GM19239 (cell line): ENCODE measurements around the gene PTPRM.
"Not testable (repeated sequence)": the region's sequence is repeated elsewhere in the genome, so short reads cannot be mapped to it uniquely, and the experiment has no call there.

Experiments used
- DNase-seq: peaks from one replicate; pipeline ENCODE4 v3.0.0; 2011; ENCODE audit warnings: low spot score; ENCODE audit not compliant: insufficient read length
- FAIRE-seq: peaks from 2 replicates; lab custom pipeline; 2011; peaks lifted over from hg19 to GRCh38; lab: Jason Lieb, UNC

PTPRM gene

DNA sequence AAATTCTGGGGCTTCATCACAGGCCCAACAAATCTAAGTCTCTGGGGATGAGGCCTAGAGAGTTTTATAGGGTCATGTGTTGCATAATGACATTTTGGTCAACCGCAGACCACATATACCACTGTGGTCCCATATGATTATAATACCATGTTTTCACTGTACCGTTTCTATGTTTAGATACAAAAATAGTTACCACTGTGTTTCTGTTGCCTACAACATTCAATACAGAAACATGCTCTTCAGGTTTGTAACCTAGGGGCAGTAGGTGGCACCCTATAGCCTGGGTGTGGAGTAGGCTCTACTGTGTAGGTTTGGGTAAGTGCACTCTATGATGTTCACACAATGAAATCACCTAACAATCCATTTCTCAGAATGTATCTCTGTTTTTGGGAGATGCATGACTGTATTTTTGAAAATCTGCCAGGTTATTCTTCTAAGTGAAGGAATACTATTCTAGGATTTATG is 485.2 kb downstream of the PTPRM start:
- DNase-seq (no peak), FAIRE-seq (no peak)

DNA sequence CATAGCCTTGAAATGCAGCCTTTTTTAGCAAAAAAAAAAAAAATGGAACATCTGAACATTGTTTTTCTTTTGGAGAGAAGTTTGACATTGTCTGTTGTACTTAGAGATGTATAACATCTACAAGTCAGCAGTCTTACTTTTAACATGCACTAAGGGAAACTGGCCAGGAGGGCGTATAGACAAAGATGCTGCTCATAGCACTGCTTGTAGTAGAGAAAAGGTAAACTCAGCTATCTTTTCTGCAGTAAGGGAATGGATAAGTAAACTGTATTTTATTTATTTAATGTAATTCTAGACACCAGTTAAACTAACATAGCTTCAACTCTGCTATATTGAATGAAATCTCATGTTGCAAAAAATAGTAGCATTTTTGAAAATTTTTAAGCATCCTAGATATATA is 489.6 kb downstream of the PTPRM start:
- no peak for DNase-seq
- no peak for FAIRE-seq

DNA sequence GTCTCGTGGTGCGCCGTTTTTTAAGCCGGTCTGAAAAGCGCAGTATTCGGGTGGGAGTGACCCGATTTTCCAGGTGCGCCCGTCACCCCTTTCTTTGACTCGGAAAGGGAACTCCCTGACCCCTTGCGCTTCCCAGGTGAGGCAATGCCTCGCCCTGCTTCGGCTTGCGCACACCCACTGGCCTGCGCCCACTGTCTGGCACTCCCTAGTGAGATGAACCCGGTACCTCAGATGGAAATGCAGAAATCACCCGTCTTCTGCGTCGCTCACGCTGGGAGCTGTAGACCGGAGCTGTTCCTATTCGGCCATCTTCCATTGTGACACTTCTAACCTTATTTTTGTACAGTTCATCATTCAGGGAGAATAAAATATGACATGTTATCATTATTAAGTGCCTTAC is 496.0 kb downstream of the PTPRM start:
- DNase-seq, FAIRE-seq: not testable (repeated sequence)

GRCh38 chr18:8063733-8064132 is 496.6 kb downstream of the PTPRM start:
- FAIRE-seq: no peak

DNA sequence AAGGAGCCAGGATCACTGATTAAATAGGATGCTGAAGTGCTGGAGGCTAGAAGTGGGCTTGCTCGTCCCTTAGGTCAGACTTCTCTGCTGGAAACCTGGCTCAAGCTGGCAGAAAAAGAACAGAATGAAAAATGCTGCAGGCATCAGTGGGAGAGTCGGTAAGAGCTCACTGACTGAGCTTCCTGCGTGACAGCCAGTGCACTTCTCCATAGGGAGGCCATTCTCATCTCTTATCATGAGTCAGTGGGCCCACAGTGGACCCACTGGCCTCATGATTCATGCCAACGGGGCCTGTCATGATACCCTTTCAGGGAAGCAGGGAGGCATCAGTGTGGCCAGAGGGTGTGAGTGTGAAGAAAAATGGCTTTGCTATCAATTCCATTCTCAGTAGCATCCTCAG is 498.2 kb downstream of the PTPRM start:
- no peak for DNase-seq
- FAIRE-seq: no peak

More at GRCh38 chr18:8063733-8064132, 496.6 kb downstream of the PTPRM start:
- no peak for DNase-seq

- FAIRE-seq: no peak
Observed at GRCh38 chr18:8065773-8066172, 498.7 kb downstream of the PTPRM start.

DNA sequence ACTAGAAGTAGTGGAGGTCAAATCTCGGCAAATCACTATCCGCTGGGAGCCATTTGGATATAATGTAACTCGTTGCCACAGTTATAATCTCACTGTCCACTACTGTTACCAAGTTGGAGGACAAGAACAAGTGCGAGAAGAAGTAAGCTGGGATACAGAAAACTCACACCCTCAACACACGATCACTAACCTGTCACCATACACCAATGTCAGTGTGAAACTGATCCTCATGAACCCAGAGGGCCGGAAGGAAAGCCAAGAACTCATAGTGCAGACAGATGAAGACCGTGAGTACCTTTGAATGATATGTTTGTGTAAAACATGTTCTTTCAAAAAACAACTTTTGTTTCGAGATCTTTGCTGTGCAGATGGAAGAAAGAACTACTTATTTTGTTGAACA is 502.6 kb downstream of the PTPRM start:
- DNase-seq: no peak
- no peak for FAIRE-seq

More at GRCh38 chr18:8065773-8066172, 498.7 kb downstream of the PTPRM start:
- no peak for DNase-seq

DNA sequence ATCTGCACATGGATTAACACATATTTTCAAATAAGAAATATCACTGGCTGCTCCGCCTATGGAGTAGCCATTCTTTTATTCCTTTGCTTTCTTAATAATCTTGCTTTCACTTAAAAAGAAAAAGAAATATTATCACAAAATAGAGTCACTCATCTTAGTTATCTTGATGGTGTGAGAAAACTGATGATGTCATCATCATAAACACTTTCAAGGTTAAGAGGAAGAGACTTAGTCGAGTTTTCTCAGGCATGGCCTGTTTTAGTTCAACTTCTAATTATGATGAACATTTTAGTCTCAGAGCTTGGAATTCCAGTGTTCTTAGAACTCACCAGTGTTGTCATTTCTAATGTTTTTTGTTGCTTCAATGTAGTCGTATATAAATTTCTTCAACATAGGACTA is 506.1 kb downstream of the PTPRM start:
- no peak for FAIRE-seq
- no peak for DNase-seq

DNA sequence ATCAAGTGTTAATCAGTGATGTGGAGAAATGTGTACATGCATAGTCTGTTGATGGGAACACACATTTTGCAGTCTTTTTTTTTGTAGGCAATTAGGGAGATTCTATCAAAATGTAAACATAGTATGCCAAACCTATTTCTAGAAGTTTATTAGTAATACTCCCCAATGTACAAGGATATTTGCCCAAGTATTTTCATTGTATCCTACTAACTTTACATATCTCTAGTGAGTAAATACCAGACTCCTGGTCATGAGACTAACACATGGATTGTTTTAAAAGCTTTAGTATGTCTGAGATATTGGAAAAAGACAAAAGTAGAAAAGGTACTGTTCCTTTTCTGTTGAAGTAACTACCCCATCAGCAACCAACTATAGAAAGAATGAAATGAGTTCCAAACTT is 513.0 kb downstream of the PTPRM start:
- DNase-seq: no peak
- FAIRE-seq: no peak

DNA sequence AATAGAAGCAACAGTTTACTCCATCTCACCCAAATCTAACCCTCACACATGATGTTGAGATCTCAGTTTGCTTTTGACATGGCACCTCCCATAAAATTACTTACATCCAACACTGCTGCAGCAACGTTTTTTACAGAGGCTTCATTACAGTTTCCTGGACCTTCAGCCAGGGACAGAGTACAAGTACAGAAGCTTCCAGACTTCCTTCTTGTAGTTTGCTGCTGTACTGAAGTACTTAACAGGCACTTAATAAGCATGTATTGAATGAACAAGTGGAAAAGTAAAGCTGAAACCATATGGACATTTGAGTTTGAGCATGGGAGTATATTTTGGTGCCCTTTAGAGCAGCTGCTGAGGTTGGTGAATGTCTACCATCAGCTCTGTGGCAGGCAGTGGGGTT is 514.2 kb downstream of the PTPRM start:
- DNase-seq (no peak), FAIRE-seq (no peak)

- DNase-seq (no peak), FAIRE-seq (no peak)
Observed at GRCh38 chr18:8081872-8082553, 514.9 kb downstream of the PTPRM start.

DNA sequence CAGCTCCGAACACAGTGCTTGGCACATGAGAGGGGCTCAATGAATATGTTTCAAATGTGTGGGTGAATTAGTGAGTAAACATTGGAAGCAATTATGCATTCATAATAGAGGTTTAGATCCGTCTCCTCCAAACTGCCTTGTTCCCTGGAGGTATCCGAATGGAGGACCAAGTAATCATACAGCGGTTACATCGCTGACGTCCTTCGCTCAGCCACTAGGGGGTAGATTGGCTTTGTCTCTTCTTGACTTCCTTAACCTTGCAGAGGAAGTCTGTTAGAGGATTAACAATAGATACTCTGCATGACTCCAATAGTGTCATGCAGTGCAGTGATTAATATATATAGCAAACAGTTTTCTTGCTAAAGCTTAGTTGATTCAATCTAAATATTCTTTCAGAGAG is 517.0 kb downstream of the PTPRM start:
- no peak for DNase-seq
- no peak for FAIRE-seq

GRCh38 chr18:8088626-8089025 is 521.5 kb downstream of the PTPRM start:
- no peak for FAIRE-seq
- DNase-seq: no peak

- DNase-seq (no peak), FAIRE-seq (no peak)
Observed at GRCh38 chr18:8091035-8091434, 523.9 kb downstream of the PTPRM start.

DNA sequence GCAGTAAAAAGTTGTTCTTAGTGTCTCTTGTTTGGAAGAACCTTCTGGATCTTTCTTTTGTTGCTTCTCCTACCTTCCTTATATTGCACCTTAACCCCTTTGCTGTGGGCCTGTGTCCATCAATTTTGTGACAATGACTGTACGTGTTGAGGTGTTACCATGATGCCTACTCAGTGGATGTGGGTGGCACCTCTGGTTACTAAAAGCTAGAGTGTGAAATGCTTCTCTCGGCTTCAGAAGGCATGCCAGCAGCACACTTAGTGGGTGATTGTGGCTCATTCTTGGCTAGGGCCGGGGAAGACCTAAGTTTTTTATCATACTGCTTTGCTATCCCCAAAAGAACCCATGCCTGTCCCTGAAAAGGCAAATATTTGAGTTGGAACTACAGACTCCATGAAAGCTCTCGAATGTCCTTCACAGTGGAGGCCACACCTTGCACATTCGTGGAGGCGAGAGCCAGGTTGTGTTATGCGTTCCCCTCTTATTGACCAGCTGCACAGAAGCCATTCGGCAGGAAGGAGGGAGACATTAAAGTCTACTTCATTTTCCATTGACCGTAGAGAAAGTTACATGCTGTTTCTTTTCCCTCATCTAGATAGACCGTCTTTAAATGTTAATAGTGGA is 528.9 kb downstream of the PTPRM start:
- FAIRE-seq: no peak
- DNase-seq: no peak

- FAIRE-seq (no peak), DNase-seq (no peak)
Observed at GRCh38 chr18:8097399-8097798, 530.3 kb downstream of the PTPRM start.

- no peak for FAIRE-seq
- DNase-seq: no peak
Observed at GRCh38 chr18:8097927-8098326, 530.8 kb downstream of the PTPRM start.

DNA sequence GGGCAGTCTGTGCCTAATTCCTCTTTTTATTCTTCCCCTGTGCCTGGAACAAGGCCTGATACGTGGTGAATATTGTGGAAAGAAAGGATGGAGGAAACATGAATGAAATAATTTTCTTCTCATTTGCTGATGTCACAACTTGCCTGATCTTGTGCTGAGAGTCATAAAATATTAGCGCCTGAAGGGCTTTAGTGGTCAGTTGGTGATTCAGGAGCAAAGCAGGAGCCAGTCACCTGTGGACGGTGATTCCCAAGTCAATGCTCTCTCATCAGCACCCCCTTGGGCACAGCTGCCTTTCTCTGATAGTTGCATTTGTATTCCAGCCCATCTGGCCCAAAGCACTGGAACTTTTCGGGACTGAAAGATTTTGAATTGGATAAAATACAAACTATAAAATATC is 539.5 kb downstream of the PTPRM start:
- DNase-seq: no peak
- FAIRE-seq: no peak

DNA sequence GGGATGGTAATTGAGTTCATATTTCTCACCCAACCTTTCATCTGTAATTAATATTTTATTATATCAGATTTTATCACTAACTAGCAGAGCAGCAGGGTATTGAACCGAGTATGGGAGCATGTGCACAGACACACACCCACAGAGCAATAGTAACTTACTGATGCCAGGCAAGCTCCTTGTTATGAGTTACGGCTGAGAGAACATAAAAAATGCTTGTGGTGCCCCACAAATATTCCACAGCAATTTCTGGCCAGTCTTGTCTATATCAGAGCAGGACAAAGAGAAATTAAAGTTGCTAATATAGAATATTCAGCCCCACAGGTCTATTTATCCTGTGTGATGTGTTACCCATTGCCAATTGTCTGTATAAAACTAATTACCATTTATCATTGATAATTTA is 540.3 kb downstream of the PTPRM start:
- no peak for FAIRE-seq
- DNase-seq: no peak

DNA sequence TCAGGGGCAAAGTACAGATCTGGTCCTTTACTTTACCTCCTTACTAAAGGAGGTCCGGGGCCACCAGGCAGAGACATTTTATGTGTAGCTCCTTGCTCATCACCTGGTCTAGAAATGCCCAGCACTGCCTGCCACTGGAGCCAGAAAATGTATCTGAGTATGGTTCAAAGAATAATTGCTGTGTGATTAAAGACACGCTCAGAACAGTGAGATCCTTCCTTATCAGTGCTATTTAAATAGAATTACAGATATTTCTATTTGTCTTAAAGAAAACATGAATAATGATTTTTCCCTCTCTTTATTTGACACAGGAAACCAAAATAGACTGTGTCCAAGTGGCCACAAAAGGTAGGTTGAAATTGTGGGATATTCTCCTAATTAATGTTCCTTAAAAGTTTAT is 547.4 kb downstream of the PTPRM start:
- FAIRE-seq: no peak
- DNase-seq: no peak

DNA sequence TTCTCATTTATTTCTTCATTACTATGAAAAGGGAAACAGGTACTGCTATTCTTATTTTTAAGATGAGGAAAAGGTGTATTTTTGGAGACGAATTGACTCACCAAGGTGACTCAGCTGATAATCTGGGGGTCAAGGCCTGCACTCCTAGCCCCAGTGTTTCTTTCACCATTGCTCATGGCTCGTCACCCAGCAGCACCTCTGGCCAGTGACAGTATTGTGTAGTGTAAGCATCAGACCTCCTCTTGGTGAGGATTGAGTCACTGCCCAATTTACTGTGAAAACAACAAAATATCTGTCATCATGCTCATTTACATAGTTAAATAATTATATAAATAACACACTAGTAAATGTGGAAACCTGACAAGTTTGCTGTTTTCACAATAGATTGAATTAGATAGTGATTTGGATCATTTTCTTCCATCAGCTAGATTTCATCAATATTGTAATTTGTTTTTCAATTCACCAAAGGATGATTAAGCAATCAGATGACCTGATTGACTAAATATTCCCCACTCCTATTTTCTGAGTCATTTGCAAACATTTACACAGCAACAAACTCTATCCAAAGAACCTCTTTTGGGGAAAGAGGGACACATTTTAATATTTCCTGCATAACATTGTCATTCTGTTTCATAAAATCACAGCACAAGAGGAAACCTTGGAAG is 549.4 kb downstream of the PTPRM start:
- FAIRE-seq (no peak), DNase-seq (no peak)

- DNase-seq: no peak
- no peak for FAIRE-seq
Observed at GRCh38 chr18:8117006-8117371, 549.9 kb downstream of the PTPRM start.
